GM21786 (cell line): ENCODE results near the gene PLXDC2.
"Not testable (repeated sequence)": the region's sequence is repeated elsewhere in the genome, so short reads cannot be mapped to it uniquely, and the experiment has no call there.

ENCODE experiments used
- ATAC-seq: cut with Tn5 transposase; IDR thresholded peaks from one replicate; pipeline ENCODE4 v1.9.1; 2021; ENCODE audit not compliant: unreplicated experiment

PLXDC2 gene

DNA sequence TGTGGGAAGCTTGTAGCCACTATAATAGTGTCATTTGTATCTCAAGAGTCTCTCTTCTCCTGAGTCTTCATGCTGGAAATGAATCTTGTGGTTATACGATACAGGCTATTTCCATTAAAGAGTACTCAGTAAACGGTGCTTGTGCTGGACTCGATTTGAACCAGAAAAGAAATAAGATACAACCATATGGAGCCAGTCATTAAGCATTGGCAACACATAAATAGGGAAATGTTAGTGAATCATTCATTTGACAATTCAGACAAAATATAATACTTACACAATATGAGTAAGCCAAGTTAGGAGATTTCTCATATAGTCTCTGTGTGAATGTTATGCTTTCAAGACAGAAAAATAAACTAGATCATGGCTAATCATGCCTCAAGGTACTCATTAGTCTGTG lies 356.8 kb downstream of the PLXDC2 start:
- ATAC-seq: no peak

GRCh38 chr10:20175719-20176118 lies 359.5 kb downstream of the PLXDC2 start:
- ATAC-seq: no peak

- no peak for ATAC-seq
Observed at GRCh38 chr10:20180766-20181165, 364.5 kb downstream of the PLXDC2 start.

GRCh38 chr10:20181434-20181833 lies 365.2 kb downstream of the PLXDC2 start:
- no peak for ATAC-seq

GRCh38 chr10:20185116-20185515 lies 368.9 kb downstream of the PLXDC2 start:
- no peak for ATAC-seq

DNA sequence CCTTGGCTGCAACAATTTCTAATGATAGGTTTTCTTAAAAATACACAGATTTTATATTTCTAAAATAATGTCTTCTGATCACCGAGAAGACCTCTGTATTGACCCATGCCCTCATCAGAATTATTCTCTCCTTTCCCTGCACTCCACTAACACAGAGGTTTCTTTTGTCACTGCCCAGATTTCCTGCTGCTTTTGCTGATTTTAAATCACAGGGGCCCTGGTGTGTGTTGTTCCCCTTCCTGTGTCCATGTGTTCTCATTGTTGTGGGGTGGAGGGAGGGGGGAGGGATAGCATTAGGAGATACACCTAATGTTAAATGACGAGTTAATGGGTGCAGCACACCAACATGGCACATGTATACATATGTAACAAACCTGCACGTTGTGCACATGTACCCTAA lies 375.2 kb downstream of the PLXDC2 start:
- ATAC-seq: not testable (repeated sequence)

GRCh38 chr10:20195076-20195475 lies 378.8 kb downstream of the PLXDC2 start:
- ATAC-seq: no peak

GRCh38 chr10:20200758-20201157 lies 384.5 kb downstream of the PLXDC2 start:
- ATAC-seq: no peak

- ATAC-seq: no peak
Observed at GRCh38 chr10:20202337-20202736, 386.1 kb downstream of the PLXDC2 start.

- no peak for ATAC-seq
Observed at GRCh38 chr10:20207653-20208052, 391.4 kb downstream of the PLXDC2 start.

DNA sequence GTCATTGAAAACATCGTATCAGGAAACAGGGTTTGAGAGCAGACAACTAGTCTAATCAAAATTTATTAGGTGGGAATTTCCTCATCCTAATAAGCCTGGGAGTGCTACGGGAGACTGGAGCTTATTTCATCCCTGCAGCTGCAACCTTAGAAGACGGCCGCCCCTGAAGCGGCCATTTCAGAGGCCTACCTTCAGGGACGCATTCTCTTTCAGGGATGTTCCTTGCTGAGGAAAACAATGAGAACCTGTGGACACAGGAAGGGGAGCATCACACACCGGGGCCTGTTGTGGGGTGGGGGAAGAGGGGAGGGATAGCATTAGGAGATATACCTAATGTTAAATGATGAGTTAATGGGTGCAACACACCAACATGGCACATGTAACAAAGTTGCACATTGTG lies 392.9 kb downstream of the PLXDC2 start:
- not testable (repeated sequence) for ATAC-seq

GRCh38 chr10:20215547-20216152 lies 399.4 kb downstream of the PLXDC2 start:
- ATAC-seq: no peak

- no peak for ATAC-seq
Observed at GRCh38 chr10:20221356-20221755, 405.1 kb downstream of the PLXDC2 start.

DNA sequence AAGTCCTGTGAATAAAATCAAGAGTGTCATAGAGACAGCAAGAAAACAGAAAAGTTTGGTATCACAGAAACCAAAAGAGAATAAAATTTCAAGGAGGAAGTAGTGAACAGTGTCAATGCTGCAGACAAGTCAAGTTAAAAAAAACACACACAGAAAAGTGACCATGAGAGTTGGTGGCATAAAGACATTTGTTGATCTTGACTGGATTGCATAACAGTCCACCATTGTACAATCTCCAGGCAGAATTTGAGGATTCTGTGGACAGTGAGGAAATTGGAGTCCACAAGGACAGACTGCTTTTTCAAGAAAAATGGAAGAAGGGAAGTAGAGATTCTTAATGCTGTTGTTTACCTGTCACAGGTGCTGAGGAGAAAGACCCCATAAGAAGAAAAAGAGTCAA lies 412.5 kb downstream of the PLXDC2 start:
- no peak for ATAC-seq

DNA sequence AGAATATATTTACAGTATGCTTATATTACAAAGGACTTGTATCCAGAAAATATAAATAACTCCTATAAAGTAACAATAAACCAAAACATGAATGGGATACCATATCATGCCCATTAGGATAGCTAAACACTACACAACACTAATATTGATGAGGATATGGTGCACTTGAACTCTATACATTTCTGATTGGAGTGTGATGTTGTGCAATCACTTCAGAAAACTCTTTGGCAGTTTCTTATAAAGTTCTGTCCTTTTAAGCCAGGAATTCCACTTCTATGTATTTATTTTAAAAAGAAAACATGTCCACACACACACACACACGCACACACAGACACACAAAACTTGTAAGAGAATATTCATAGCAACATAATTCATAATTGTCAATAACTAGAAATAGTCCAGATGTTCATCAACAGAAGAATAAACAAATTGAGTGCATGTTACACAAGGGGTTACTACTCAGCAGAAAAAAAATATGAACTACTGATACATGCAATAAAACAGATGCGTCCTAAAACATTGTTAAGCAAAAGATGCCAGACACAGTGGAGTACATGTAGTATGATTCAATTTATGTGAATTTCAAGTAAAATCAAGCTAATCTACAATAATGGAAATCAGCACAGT lies 416.0 kb downstream of the PLXDC2 start:
- no peak for ATAC-seq

GRCh38 chr10:20233423-20233822 lies 417.2 kb downstream of the PLXDC2 start:
- ATAC-seq: no peak

- ATAC-seq: no peak
Observed at GRCh38 chr10:20234579-20234978, 418.3 kb downstream of the PLXDC2 start.

GRCh38 chr10:20237091-20237570 lies 420.9 kb downstream of the PLXDC2 start:
- no peak for ATAC-seq

DNA sequence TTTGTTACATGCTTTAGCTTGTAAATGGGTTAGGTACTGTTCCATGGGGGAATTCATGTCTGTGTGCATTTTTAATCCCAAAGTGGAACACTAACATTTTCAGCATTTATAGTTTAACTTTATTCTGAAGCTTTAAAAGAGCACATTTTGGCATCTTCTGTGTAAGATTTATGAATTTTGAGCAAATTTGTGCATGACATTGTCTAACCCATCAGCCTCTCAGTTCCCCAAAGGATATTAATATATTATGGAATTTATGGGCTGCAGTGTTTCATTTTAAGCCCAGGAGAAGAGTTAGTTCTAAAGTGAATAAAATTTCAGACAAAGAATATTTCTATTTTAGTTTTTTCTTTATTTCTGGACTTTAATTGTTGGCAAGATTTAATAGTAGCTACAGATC lies 421.4 kb downstream of the PLXDC2 start:
- ATAC-seq: no peak

DNA sequence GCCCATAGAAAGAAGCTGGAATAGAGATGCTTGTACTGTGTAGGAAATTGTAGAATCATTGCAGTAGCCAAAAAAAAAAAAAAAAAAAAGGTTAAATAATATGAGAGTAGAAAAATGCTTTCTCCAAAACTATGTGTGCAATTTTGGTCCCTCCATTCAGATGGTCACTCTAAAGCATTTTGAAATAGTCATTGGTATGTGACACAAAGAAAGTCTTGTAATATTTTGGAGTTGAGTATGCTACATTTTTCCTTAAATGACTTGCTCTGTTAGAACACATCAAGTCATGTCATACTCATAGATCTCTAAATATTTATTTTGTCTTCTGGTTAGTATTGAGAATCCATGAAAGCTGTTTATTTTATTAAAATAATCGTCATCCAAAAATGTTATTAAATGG lies 424.4 kb downstream of the PLXDC2 start:
- ATAC-seq: no peak

DNA sequence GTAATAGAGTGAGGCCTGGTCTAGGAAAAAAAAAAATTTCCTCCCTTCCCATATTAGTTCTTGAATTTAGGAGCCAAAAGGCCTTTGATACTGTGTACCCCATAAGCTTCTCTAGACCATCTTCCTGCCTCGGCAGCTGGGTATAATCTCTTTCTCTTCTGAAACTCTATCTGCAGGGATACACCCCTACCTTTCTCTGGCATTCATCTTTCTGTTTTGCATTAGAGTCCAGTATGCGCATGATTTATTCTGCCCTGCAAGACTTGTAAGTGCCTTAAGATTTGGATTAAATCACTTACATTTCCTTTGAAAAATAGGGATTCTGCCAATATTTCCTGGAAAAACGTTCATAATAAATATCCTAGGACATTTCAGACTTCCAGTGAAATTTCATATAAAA lies 431.2 kb downstream of the PLXDC2 start:
- ATAC-seq: no peak

- no peak for ATAC-seq
Observed at GRCh38 chr10:20247891-20248708, 431.9 kb downstream of the PLXDC2 start.
